GM15510 (cell line): ENCODE measurements around the gene TIMM50.

Experiments used
- POLR2A ChIP-seq: IDR thresholded peaks from 3 replicates; pipeline ENCODE4 v1.6.1; 2011; ENCODE audit warnings: borderline replicate concordance; ENCODE audit not compliant: insufficient read length; ENCODE audit errors: extremely low read depth

Gene TIMM50

GRCh38 chr19:39506944-39507714 lies 26.5 kb downstream of the TIMM50 start:
- TF ChIP-seq POLR2A, result peak; percentile 68

DNA sequence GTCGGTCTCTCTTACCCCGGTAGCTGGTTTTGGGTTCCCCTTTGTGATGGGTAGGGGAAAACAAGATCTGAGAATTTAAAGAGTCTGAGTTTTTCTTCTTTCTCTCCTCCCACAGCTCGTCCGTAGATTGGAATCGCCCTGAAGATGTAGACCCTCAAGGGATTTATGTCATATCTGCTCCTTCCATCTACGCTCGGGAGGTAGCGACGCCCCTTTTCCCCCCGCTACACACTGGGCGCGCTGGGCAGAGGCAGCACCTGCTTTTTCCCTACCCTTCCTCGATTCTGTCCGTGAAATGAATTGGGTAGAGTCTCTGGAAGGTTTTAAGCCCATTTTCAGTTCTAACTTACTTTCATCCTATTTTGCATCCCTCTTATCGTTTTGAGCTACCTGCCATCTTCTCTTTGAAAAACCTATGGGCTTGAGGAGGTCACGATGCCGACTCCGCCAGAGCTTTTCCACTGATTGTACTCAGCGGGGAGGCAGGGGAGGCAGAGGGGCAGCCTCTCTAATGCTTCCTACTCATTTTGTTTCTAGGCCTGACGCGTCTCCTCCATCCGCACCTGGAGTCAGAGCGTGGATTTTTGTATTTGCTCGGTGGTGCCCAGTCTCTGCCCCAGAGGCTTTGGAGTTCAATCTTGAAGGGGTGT lies 27.2 kb downstream of the TIMM50 start:
- TF ChIP-seq POLR2A, result no peak

DNA sequence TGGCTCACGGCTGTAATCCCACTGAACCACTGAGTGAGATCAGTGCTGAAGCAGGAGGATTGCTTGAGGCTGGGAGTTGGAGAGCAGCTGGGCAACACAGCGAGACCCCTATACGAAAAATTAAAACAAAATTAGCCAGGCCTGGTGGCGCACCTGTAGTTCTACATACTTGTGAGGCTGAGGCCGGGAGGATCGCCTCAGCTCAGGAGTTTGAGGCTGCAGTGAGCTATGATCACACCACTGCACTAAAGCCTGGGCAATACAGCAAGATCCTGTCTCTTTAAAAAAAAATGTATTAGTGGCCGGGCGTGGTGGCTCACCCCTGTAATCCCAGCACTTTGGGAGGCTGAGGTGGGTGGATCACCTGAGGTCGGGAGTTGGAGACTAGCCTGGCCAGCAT lies 28.0 kb downstream of the TIMM50 start:
- TF ChIP-seq POLR2A, result no peak

GRCh38 chr19:39509233-39509632 lies 28.6 kb downstream of the TIMM50 start:
- TF ChIP-seq POLR2A, result no peak

DNA sequence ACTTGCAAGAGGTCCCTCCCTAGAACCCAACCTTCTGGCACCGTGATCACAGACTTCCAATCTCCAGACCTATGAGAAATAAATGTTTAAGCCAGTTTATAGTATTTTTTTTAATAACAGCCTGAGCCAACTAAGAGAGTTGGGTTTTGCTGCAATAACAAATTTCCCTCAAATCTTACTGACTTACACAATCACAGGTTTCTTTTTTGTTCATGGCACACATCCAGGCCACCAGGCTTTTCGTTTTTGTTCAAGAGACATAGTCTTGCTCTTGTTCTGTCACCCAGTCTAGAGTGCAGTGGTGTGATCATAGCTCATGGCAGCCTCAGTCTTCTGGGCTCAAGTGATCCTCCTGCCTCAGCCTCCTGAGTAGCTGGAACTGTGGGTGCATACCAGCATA lies 32.4 kb downstream of the TIMM50 start:
- TF ChIP-seq POLR2A, result no peak

DNA sequence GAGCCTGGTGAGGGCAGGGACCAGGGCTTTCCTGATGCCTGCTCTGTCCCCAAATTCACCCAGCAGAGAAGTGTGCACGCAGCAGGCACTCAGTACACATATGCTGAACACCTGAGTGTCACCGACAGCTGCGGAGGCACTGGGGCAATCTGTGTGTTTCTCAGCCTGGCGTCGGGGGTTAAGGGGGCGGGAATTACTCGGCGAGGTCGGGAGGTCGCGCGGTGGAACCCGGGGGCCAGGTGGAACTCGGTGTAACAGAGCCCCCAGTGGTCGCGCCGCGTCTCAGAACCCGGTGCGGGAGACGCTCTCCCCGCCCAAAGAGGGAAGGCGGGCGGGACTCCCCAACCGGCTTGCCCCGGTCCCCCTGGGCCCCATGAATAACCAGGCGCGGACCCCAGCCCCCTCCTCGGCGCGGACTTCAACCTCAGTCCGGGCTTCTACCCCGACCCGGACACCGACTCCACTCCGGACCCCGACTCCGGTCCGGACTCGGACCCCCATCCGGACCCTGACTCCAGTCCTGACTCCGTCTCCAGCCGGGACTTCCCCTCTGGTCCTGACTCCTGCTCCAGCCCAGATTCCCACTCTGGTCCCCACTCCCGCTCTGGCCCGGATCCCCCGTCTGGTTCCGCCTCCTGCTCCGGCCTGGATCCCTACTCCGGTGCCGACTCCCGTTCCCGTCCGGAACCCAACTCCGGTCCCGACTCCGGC lies 34.4 kb downstream of the TIMM50 start, which contains the start of gene SELENOV:
TSS of gene SELENOV (plus strand) at position 300 of the 711 bp plus-strand sequence. CDS start at position 374, 74 bp downstream.
- TF ChIP-seq POLR2A, result no peak

- no peak for TF ChIP-seq POLR2A
These were observed 35.0 kb downstream of the TIMM50 start for GRCh38 chr19:39515551-39516191.

DNA sequence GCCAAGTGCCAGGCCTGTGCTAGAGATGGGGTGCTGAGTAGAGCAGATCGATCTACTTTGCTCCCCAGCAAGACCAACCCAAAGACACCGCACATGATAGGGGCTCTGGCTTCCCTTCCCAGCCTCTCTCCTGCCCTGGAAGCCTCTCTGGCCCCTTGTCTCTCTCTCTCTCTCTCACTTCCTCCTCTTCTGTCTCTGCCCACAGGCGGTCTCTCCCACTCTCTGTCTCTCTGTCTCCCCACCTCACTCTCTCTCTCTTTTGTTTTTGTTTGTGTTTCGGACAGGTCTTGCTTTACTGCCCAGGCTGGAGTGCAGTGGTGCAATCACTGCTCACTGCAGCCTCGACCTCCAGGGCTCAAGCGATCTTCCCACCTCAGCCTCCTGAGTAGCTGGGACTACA lies 35.6 kb downstream of the TIMM50 start:
- no peak for TF ChIP-seq POLR2A

GRCh38 chr19:39517432-39517831 lies 36.8 kb downstream of the TIMM50 start:
- TF ChIP-seq POLR2A, result no peak

DNA sequence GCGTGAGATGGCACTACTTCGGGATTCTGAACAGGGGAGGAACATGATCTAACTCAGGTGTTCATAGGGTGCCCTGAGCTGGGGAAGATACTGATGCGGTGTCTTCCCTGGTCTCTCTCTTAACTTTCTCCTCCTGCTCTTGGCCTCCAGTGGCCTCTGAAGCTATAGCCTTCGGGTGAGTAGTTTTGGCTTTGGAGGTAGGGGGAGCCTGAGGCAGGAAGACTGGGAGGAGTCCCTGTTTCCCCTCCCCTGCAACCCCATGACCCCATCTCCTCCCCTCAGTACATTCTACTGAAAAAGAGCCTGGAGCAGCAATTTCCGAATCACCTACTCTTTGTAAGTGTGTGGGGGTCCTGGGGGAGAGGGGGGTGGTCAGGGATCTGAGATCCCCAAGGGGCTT lies 37.8 kb downstream of the TIMM50 start:
- no peak for TF ChIP-seq POLR2A

DNA sequence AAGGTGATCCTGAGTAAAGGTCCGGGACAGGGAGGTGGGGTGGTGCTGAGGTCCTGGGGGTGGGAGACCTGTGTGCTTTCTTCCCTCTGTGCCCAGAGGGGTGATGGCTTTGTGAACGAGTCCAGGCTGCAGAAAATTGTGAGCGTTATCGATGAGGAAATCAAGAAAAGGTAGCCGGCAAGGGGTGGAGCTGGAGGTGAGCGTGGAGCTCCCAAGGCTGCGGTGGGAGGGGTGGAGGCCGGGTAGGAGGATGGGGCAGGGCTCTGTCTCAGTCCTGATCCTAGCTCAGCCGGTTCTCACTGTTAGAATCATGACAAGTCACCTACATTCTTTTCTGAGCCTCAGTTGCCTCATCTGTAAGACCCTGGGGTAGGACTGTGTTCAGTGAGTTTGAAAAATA lies 38.3 kb downstream of the TIMM50 start:
- no peak for TF ChIP-seq POLR2A

GRCh38 chr19:39520541-39521484 lies 40.2 kb downstream of the TIMM50 start:
- TF ChIP-seq POLR2A, result no peak

- no peak for TF ChIP-seq POLR2A
These were observed 43.9 kb downstream of the TIMM50 start for GRCh38 chr19:39524495-39524894.

- TF ChIP-seq POLR2A, result no peak
These were observed 44.6 kb downstream of the TIMM50 start for GRCh38 chr19:39525205-39525604.

- TF ChIP-seq POLR2A, result no peak
These were observed 51.2 kb downstream of the TIMM50 start for GRCh38 chr19:39531834-39532232.
